GM12864 (cell line): ENCODE data around the gene SLK.

Experiments
- DNase-seq: peaks from one replicate; pipeline ENCODE4 v3.0.0-alpha.2; 2011; ENCODE audit warnings: low read depth
- H3K4me3 ChIP-seq: 2 replicates; pipeline ENCODE4 v1.5.1; 2011; ENCODE audit warnings: mild to moderate bottlenecking, low read depth, low read length, control low read depth
- TF ChIP-seq, protein P1 (sequence below): IDR thresholded peaks from 2 replicates; pipeline ENCODE4 v1.5.1; 2011; ENCODE audit warnings: low read depth, mild to moderate bottlenecking, moderate library complexity, low read length, control low read depth, inconsistent platforms; ENCODE audit errors: missing control alignments

Gene SLK

DNA sequence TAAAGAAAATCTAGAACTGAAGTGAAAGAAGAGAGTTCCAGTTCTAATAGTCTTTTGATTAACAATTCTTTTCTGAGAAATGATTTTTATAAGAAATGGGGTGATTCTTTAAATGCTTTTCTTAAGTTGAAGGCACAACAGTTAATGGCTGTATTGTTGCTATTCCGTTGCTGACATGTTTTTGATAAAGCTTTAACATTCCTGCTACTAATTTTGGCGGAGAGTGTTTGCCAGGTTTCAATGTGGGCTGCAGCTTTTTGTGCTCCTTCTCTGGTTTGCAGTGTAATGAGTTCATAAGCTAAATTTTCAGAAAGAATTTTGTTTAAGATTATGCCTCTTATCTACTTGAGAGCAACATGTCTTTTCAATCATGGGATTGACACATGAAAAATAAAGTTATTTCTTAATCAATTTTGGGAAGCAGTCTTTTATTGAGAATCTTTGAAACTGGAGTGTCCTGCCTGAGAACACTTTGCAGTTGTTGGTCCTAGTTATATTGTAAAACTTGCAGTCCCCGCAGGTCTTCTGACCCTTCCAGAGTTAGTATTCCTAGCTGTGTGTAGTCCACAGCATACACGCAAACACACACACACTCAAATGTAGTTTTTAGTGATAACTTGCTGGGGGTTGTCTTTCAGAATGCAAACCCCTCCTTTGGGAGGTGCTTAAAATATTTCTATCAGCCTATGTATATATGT lies 62.0 kb downstream of the SLK start:
- DNase-seq = no peak
- no peak overlapping the region for H3K4me3 ChIP-seq
- TF ChIP-seq, protein P1, sequence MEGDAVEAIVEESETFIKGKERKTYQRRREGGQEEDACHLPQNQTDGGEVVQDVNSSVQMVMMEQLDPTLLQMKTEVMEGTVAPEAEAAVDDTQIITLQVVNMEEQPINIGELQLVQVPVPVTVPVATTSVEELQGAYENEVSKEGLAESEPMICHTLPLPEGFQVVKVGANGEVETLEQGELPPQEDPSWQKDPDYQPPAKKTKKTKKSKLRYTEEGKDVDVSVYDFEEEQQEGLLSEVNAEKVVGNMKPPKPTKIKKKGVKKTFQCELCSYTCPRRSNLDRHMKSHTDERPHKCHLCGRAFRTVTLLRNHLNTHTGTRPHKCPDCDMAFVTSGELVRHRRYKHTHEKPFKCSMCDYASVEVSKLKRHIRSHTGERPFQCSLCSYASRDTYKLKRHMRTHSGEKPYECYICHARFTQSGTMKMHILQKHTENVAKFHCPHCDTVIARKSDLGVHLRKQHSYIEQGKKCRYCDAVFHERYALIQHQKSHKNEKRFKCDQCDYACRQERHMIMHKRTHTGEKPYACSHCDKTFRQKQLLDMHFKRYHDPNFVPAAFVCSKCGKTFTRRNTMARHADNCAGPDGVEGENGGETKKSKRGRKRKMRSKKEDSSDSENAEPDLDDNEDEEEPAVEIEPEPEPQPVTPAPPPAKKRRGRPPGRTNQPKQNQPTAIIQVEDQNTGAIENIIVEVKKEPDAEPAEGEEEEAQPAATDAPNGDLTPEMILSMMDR = no peak

DNA sequence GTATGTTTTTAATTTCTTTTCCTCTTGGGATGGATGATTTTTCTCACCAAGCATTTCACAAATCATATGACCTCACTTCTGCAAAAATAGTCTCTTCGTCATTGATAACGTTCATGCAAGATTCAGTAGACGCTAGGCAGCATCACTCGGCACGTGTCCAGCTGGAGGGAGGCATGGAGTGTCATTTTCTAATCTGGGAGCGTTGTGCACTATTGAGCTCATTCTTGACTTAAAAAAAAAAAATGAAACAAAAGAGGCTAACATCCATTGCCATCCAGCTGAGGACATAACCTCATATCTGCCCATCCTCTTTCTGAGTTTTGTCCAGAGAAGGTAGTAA lies 62.6 kb downstream of the SLK start:
- no peak overlapping the region for H3K4me3 ChIP-seq
- DNase-seq = no peak
- TF ChIP-seq, protein P1 = no peak

DNA sequence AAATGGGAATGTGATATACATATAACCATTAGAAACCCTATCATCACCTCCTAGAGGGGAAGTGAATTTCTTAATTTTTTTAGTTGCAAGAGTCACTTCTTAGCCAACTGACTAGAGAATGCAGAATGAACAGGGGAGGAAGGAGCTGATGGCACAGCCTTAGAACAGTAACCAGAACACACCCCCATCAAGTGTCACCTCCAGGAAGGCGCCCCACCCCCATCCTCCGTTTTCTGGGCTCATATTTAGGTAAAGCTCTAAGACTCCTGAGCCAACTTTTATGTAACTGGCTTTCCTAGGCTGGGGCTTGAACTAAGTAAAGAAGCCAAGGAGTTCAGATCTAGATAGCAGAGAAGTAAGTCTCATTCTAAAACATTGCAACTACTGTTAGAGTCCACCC lies 64.7 kb downstream of the SLK start:
- no peak overlapping the region for H3K4me3 ChIP-seq
- TF ChIP-seq, protein P1 = no peak
- no peak for DNase-seq

GRCh38 chr10:104032144-104032775 lies 65.3 kb downstream of the SLK start:
- TF ChIP-seq, protein P1 = no peak
- H3K4me3 ChIP-seq = no peak overlapping the region
- no peak for DNase-seq

- TF ChIP-seq, protein P1 = no peak
- DNase-seq = no peak
- H3K4me3 ChIP-seq = no peak overlapping the region
Measured at GRCh38 chr10:104033401-104033930, 66.5 kb downstream of the SLK start.

DNA sequence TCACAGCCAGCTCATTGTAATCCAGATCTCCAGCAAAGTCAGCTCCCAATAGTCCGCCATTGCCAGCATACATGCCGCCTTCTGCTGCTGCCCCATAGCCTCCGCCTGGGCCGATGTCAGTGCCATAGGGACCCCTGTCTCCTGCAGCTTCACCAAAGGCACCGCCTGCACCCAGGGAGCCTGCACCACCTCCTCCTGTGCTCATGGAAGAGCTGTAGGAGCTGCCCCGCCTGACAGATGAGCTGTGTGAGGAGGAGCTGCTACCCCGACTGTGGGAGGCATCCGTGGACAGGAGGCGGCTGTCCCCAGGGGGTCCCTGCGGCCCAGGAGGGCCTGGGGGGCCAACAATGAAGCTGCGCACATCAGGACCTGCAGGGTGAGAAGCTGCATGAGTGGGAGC lies 67.0 kb downstream of the SLK start:
- no peak for DNase-seq
- no peak overlapping the region for H3K4me3 ChIP-seq
- TF ChIP-seq, protein P1 = no peak
